Esophagus muscularis mucosa (tissue), 2 donors: ENCODE measurements around the gene ADAMTS16.

ENCODE experiments used
- EP300 ChIP-seq: sonication (generic); formaldehyde crosslinking; IDR thresholded peaks from one replicate; pipeline ENCODE4 v1.6.1; 2017; ENCODE audit warnings: antibody characterized with exemption
- POLR2A ChIP-seq: fragments of 450-650 bp; IDR thresholded peaks from one replicate; pipeline ENCODE4 v1.6.1; 2017; ENCODE audit warnings: antibody characterized with exemption, moderate library complexity, mild to moderate bottlenecking, low read depth

DNA sequence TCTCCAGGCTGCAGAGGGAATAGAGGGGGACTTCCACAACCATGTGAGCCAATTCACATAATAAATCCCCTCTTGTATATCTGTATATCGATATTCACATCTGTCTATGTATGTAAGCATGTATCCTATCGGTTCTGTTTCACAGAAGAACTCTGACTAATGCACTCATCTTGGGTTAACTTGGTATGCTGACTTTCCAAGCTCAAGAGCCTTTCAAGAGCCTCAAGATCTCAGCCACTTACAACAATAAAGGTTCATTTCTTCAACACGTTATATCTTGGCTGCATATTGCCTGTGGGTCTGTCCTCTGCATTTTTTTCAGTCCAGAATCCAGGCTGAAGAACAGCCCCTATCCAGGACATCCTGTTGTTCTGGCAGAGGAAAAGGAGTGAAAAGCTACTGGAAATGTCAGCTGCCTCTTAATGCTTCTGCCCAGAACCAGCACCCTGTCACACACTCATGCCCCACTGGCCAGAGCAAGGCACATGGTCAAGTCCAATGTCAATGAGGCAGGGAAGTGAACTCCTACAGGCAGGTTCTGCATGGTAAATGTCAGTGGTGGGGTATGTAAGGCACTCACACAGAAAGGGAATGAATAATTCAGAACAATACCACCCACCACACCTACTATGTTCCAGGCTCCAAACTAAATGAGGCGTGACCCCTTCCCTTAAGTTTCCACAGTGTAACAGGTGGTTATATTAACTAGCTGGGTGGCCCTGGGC is 190.8 kb downstream of the ADAMTS16 start:
- TF ChIP-seq POLR2A, result no peak
- TF ChIP-seq EP300, result no peak
